Thoracic aorta (tissue), 2 donors: ENCODE measurements around the gene GPC6. TPM values are rescaled to one million over a fixed set of nuclear protein-coding genes. Genes with fewer than 3 reads are reported as not detected.

Source experiments
- ATAC-seq: fragments of 150-250 bp; one replicate; pipeline ENCODE4 v1.8.0; 2017; ENCODE audit warnings: low read depth; ENCODE audit not compliant: insufficient number of reproducible peaks, low FRiP score
- DNase-seq: peaks from one replicate; pipeline ENCODE4 v3.0.0-alpha.2; 2020; ENCODE audit warnings: low spot score
- H3K27ac ChIP-seq, 2 donors: fragments of 200-600 bp; sonication (generic); 1 replicate in 1 of 2; 2 replicates in 1 of 2; pipeline ENCODE4 v1.5.1; 2016; ENCODE audit warnings: mild to moderate bottlenecking in 2 of 2, moderate library complexity in 2 of 2
- H3K27me3 ChIP-seq: fragments of 200-600 bp; sonication (generic); replicated peaks from 2 replicates; pipeline ENCODE4 v1.6.0; 2016; ENCODE audit warnings: mild to moderate bottlenecking; ENCODE audit not compliant: insufficient read depth
- H3K36me3 ChIP-seq: fragments of 200-600 bp; sonication (generic); one replicate; pipeline ENCODE4 v1.5.1; 2016
- H3K4me1 ChIP-seq, 2 donors: fragments of 200-600 bp; sonication (generic); 1 replicate in 1 of 2; 2 replicates in 1 of 2; pipeline versions ENCODE4 v1.5.1 to v1.6.0; 2016; ENCODE audit warnings: low read depth in 2 of 2, mild to moderate bottlenecking in 1 of 2; ENCODE audit not compliant: control insufficient read depth in 1 of 2
- H3K4me3 ChIP-seq: fragments of 200-600 bp; sonication (generic); 2 replicates; pipeline ENCODE4 v1.5.1; 2016; ENCODE audit warnings: mild to moderate bottlenecking
- H3K9me3 ChIP-seq: fragments of 200-600 bp; sonication (generic); 2 replicates; pipeline ENCODE4 v1.5.1; 2016
- CTCF ChIP-seq: fragments of 200-600 bp; sonication (generic); IDR thresholded peaks from one replicate; pipeline ENCODE4 v1.5.1; 2019; ENCODE audit warnings: antibody characterized with exemption
- total RNA-seq, 2 donors: library from RNA; depleted of rRNA; stranded (reverse); fragments of >200 nt; gene quantifications; one replicate each; pipeline versions ENCODE4 v1.1.0 to v1.2.3, GENCODE V29; 2016

GPC6 gene
- total RNA-seq, 2 donors from 2014 or later, result 34.9 to 56.4 TPM

GRCh38 chr13:93244918-93245280, 18.3 kb downstream of the GPC6 start:
- Histone ChIP-seq H3K36me3 (no peaks in the 10 kb centered on the region), H3K9me3 (peaks cover 2% of the 10 kb centered on the region), H3K27ac (peak overlapping the region; percentile 31 to 52), H3K27me3 (no peaks in the 10 kb centered on the region), H3K4me3 (peak overlapping the region; percentile 73), H3K4me1 (peaks cover 2 to 9% of the 10 kb centered on the region in 2 donors)
- no peak for ATAC-seq
- no peak for DNase-seq
- TF ChIP-seq CTCF, result no peak

- Histone ChIP-seq H3K4me1 (peaks cover 2 to 9% of the 10 kb centered on the region in 2 donors), H3K36me3 (no peaks in the 10 kb centered on the region), H3K9me3 (no peaks in the 10 kb centered on the region), H3K27ac (no peak overlapping the region), H3K4me3 (no peak overlapping the region), H3K27me3 (no peaks in the 10 kb centered on the region)
- TF ChIP-seq CTCF, result no peak
- ATAC-seq, result no peak
- no peak for DNase-seq
Measured at GRCh38 chr13:93246069-93246468, 19.5 kb downstream of the GPC6 start.

GRCh38 chr13:93248627-93249047, 22.0 kb downstream of the GPC6 start:
- Histone ChIP-seq H3K36me3 (no peaks in the 10 kb centered on the region), H3K9me3 (no peaks in the 10 kb centered on the region), H3K27me3 (no peaks in the 10 kb centered on the region), H3K4me3 (peak overlapping the region; percentile 30), H3K4me1 (peaks cover 2 to 9% of the 10 kb centered on the region in 2 donors), H3K27ac (peak overlapping the region; percentile 8 to 10)
- TF ChIP-seq CTCF, result peak; percentile 38
- no peak for DNase-seq
- ATAC-seq, result peak; percentile 22

- Histone ChIP-seq H3K4me3 (peak overlapping the region; percentile 30), H3K9me3 (no peaks in the 10 kb centered on the region), H3K4me1 (peaks cover 2 to 12% of the 10 kb centered on the region in 2 donors), H3K27me3 (no peaks in the 10 kb centered on the region), H3K27ac (peak overlapping the region; percentile 8 to 10), H3K36me3 (no peaks in the 10 kb centered on the region)
- DNase-seq (no peak), ATAC-seq (peak; percentile 75)
- TF ChIP-seq CTCF, result no peak
Measured at GRCh38 chr13:93249364-93250306, 23.0 kb downstream of the GPC6 start.

- no peak for TF ChIP-seq CTCF
- Histone ChIP-seq H3K27ac (no peak overlapping the region), H3K36me3 (no peaks in the 10 kb centered on the region), H3K4me3 (no peak overlapping the region), H3K9me3 (no peaks in the 10 kb centered on the region), H3K4me1 (peaks cover 0 to 15% of the 10 kb centered on the region in 2 donors), H3K27me3 (no peaks in the 10 kb centered on the region)
- ATAC-seq, result no peak
- DNase-seq, result no peak
Measured at GRCh38 chr13:93254775-93255174, 28.2 kb downstream of the GPC6 start.
